ENCODE results near the gene DLAT.
"Not testable (repeated sequence)": the region's sequence is repeated elsewhere in the genome, so short reads cannot be mapped to it uniquely, and the experiment has no call there.

The DLAT gene

DNA sequence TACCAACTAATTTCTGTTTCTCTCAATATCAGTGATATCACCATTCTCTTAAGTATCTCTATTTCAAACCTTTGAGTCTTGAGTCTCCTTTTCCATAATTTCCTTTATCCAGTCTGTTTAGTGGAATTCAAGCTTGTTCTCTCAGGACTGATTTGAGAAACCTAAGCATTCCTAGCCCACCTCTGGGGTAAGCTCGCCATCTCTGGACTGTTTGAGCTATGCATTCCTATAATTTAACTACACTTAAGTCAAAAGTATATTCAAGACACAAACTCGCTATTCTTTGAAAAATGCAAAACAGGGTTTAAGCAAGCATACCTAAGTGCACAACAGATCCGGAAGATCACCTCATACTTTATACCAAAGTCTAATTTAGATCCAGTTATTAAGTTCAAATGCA is 2.1 kb upstream of the DLAT start:
- DNase-seq (ENCODE audit: insufficient read length, low spot score) (no peak), FAIRE-seq (peak; percentile 59)
- TF ChIP-seq SPI1 (IDR thresholded peaks at IDR 0.05; ENCODE audit: low read depth, low read length): no peak
- no peak for TF ChIP-seq TAF1 (IDR thresholded peaks at IDR 0.05; ENCODE audit: low read depth, low read length)
- no peak for TF ChIP-seq PAX5 (IDR thresholded peaks at IDR 0.05; ENCODE audit: insufficient read depth, low read length, severe bottlenecking)
- no peak for TF ChIP-seq POLR2AphosphoS5 (IDR thresholded peaks at IDR 0.05; ENCODE audit: low read depth, low read length)

- TF ChIP-seq POLR2A (IDR thresholded peaks at IDR 0.05; ENCODE audit: low read depth, low read length): no peak; the same call in 1 of the 2 replicates
- TF ChIP-seq SPI1 (IDR thresholded peaks at IDR 0.05; ENCODE audit: low read depth, low read length): peak; percentile 82
- peak; percentile 2; the same call in 1 of the 2 replicates for TF ChIP-seq POLR2AphosphoS5 (IDR thresholded peaks at IDR 0.05; ENCODE audit: low read depth, low read length)
- TF ChIP-seq PAX5 (IDR thresholded peaks at IDR 0.05; ENCODE audit: insufficient read depth, low read length, severe bottlenecking): no peak
- DNase-seq (ENCODE audit: insufficient read length, low spot score): no peak
- FAIRE-seq: no peak
Observed at GRCh38 chr11:112024178-112024772, 933 bp upstream of the DLAT start.

- peak; percentile 17 for DNase-seq (ENCODE audit: insufficient read length, low spot score)
- no peak for FAIRE-seq
- no peak for TF ChIP-seq POLR2AphosphoS5 (IDR thresholded peaks at IDR 0.05; ENCODE audit: low read depth, low read length)
- no peak for TF ChIP-seq POLR2A (IDR thresholded peaks at IDR 0.05; ENCODE audit: low read depth, low read length)
- TF ChIP-seq PAX5 (IDR thresholded peaks at IDR 0.05; ENCODE audit: insufficient read depth, low read length, severe bottlenecking): no peak
- TF ChIP-seq TAF1 (IDR thresholded peaks at IDR 0.05; ENCODE audit: low read depth, low read length): no peak
- no peak for TF ChIP-seq POU2F2 (IDR thresholded peaks at IDR 0.05; ENCODE audit: low read depth, low read length)
- TF ChIP-seq SPI1 (IDR thresholded peaks at IDR 0.05; ENCODE audit: low read depth, low read length): no peak
Observed at GRCh38 chr11:112025707-112026106, 499 bp downstream of the DLAT start.

DNA sequence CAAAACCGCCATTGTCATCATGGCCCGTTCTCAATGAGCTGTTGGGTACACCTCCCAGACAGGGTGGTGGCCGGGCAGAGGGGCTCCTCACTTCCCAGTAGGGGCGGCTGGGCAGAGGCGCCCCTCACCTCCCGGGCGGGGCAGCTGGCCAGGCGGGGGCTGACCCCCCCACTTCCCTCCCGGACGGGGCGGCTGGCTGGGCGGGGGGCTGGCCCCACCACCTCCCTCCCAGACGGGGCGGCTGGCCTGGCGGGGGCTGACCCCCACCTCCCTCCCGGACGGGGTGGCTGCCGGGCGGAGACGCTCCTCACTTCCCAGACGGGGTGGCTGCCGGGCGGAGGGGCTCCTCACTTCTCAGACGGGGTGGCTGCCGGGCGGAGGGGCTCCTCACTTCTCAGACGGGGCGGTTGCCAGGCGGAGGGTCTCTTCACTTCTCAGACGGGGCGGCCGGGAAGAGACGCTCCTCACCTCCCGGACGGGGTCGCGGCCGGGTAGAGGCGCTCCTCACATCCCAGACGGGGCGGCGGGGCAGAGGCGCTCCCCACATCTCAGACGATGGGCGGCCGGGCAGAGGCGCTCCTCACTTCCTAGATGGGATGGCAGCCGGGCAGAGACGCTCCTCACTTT is 1.7 kb downstream of the DLAT start:
- not testable (repeated sequence) for DNase-seq (ENCODE audit: insufficient read length, low spot score)

DNA sequence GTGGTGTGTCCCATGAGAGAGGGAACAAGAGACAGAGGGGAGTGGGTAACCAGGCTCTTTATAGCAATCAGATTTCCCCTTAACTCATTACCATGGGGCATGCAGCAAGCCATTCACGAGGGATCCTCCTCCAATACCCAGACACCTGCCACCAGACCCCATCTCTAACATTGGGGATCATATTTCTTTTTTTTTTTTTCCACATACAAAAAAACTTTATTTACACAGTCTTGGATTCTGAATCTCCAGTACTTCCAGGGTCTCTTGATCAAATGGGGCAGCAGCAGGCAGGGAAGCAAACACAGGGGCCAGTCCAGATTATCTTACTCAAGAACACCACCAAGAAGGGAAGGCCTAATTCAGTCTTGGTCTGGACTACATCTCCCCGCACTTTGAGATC is 4.3 kb downstream of the DLAT start:
- no peak for TF ChIP-seq POU2F2 (IDR thresholded peaks at IDR 0.05; ENCODE audit: low read depth, low read length)
- TF ChIP-seq SPI1 (IDR thresholded peaks at IDR 0.05; ENCODE audit: low read depth, low read length): no peak
- TF ChIP-seq POLR2AphosphoS5 (IDR thresholded peaks at IDR 0.05; ENCODE audit: low read depth, low read length): no peak
- no peak for TF ChIP-seq POLR2A (IDR thresholded peaks at IDR 0.05; ENCODE audit: low read depth, low read length)
- no peak for TF ChIP-seq TAF1 (IDR thresholded peaks at IDR 0.05; ENCODE audit: low read depth, low read length)
- no peak for TF ChIP-seq PAX5 (IDR thresholded peaks at IDR 0.05; ENCODE audit: insufficient read depth, low read length, severe bottlenecking)
- FAIRE-seq (no peak), DNase-seq (ENCODE audit: insufficient read length, low spot score) (no peak)

More for the DNA sequence above, 1.7 kb downstream of the DLAT start:
- not testable (repeated sequence) for FAIRE-seq

- DNase-seq (ENCODE audit: insufficient read length, low spot score) (no peak), FAIRE-seq (no peak)
- TF ChIP-seq POU2F2 (IDR thresholded peaks at IDR 0.05; ENCODE audit: low read depth, low read length) (no peak), PAX5 (IDR thresholded peaks at IDR 0.05; ENCODE audit: insufficient read depth, low read length, severe bottlenecking) (no peak), POLR2A (IDR thresholded peaks at IDR 0.05; ENCODE audit: low read depth, low read length) (no peak), TAF1 (IDR thresholded peaks at IDR 0.05; ENCODE audit: low read depth, low read length) (no peak)
Observed at GRCh38 chr11:112033902-112034301, 8.7 kb downstream of the DLAT start.

- FAIRE-seq (no peak), DNase-seq (ENCODE audit: insufficient read length, low spot score) (no peak)
- TF ChIP-seq SPI1 (IDR thresholded peaks at IDR 0.05; ENCODE audit: low read depth, low read length) (no peak), POU2F2 (IDR thresholded peaks at IDR 0.05; ENCODE audit: low read depth, low read length) (no peak), TAF1 (IDR thresholded peaks at IDR 0.05; ENCODE audit: low read depth, low read length) (no peak), PAX5 (IDR thresholded peaks at IDR 0.05; ENCODE audit: insufficient read depth, low read length, severe bottlenecking) (no peak), POLR2A (IDR thresholded peaks at IDR 0.05; ENCODE audit: low read depth, low read length) (no peak), POLR2AphosphoS5 (IDR thresholded peaks at IDR 0.05; ENCODE audit: low read depth, low read length) (no peak)
Observed at GRCh38 chr11:112037527-112037926, 12.3 kb downstream of the DLAT start.

DNA sequence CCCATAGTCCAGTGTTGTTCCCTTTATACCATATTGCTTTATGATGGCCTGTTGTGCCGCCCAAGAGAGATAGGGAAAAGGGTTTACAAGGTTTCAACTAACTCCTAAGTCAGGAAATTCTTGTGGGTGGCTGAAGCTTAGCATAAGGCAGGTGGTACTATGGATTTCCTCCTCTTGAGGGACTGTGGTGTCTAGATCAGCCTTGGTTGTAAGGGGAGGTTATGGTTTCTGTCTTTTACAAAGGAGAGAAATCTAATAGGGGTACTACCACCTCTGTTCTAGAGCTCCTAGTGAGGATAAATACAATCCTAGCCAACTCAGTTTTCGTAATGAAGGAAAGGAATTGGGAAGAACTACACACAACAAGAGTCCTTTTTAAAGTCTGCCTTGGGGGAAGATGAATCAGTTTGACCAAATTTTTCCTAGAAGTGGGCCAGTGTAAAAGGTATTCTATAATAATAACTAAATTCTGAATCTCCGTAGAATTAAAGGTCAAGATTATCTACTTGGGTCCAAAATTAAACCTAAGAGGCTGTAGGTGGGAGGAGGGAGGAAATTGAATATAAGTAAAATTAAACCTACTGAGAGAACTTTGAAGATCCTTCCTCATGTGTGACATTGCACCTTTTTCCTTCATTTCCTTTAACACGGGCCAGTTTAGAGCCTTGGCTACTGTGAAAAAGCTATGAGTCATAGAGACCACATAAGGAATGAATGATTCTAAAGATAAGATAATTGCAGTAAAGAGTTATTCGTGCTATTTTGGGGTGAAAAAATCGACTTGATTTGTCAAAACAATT is 17.2 kb downstream of the DLAT start:
- no peak for TF ChIP-seq POLR2A (IDR thresholded peaks at IDR 0.05; ENCODE audit: low read depth, low read length)
- TF ChIP-seq PAX5 (IDR thresholded peaks at IDR 0.05; ENCODE audit: insufficient read depth, low read length, severe bottlenecking): no peak
- TF ChIP-seq SPI1 (IDR thresholded peaks at IDR 0.05; ENCODE audit: low read depth, low read length): no peak
- TF ChIP-seq POLR2AphosphoS5 (IDR thresholded peaks at IDR 0.05; ENCODE audit: low read depth, low read length): no peak
- no peak for TF ChIP-seq TAF1 (IDR thresholded peaks at IDR 0.05; ENCODE audit: low read depth, low read length)
- no peak for TF ChIP-seq POU2F2 (IDR thresholded peaks at IDR 0.05; ENCODE audit: low read depth, low read length)
- FAIRE-seq (no peak), DNase-seq (ENCODE audit: insufficient read length, low spot score) (no peak)

- TF ChIP-seq PAX5 (IDR thresholded peaks at IDR 0.05; ENCODE audit: insufficient read depth, low read length, severe bottlenecking) (no peak), SPI1 (IDR thresholded peaks at IDR 0.05; ENCODE audit: low read depth, low read length) (no peak), POU2F2 (IDR thresholded peaks at IDR 0.05; ENCODE audit: low read depth, low read length) (no peak), TAF1 (IDR thresholded peaks at IDR 0.05; ENCODE audit: low read depth, low read length) (no peak), POLR2AphosphoS5 (IDR thresholded peaks at IDR 0.05; ENCODE audit: low read depth, low read length) (no peak), POLR2A (IDR thresholded peaks at IDR 0.05; ENCODE audit: low read depth, low read length) (no peak)
- FAIRE-seq: no peak
- no peak for DNase-seq (ENCODE audit: insufficient read length, low spot score)
Observed at GRCh38 chr11:112042961-112043304, 17.7 kb downstream of the DLAT start.

DNA sequence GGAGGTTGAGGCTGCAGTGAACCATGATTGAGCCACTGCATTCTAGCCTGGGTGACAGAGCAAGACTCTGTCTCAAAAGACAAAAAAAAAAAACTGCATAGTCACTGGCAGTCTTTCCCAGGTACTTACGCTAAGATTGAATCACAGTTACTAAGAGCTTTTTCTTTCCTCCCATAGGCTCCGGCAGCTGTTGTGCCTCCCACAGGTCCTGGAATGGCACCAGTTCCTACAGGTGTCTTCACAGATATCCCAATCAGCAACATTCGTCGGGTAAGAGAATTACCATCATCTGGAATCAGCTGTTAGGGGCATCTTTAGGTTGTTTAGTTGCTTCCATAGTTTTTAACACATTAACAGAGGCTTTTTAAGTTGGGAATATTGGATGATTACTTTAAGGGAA is 19.8 kb downstream of the DLAT start:
- no peak for FAIRE-seq
- no peak for DNase-seq (ENCODE audit: insufficient read length, low spot score)
- TF ChIP-seq POLR2AphosphoS5 (IDR thresholded peaks at IDR 0.05; ENCODE audit: low read depth, low read length) (no peak), PAX5 (IDR thresholded peaks at IDR 0.05; ENCODE audit: insufficient read depth, low read length, severe bottlenecking) (no peak)

GRCh38 chr11:112046647-112047046 is 21.4 kb downstream of the DLAT start:
- DNase-seq (ENCODE audit: insufficient read length, low spot score); FAIRE-seq: not testable (repeated sequence)

Measured in GM12891 (cell line).